CD8-positive, alpha-beta memory T cell (primary cell): ENCODE results near the gene CASP12. TPM values are rescaled to one million over a fixed set of nuclear protein-coding genes. Genes with fewer than 3 reads are reported as not detected.

ENCODE experiments used
- CTCF ChIA-PET: fragments of 350-600 bp; sonication (Branson Sonifier 250); formaldehyde crosslinking; loops from one replicate; lab custom pipeline; 2021; ENCODE audit warnings: antibody characterized with exemption; lab: Charles Lee
- POLR2A ChIA-PET: fragments of 350-600 bp; sonication (Branson Sonifier 250); formaldehyde crosslinking; loops from one replicate; lab custom pipeline; 2021; ENCODE audit warnings: antibody characterized with exemption; lab: Charles Lee
- DNase-seq, 5 donors: peaks; one replicate each; pipeline versions ENCODE4 v3.0.0 to v3.0.0-alpha.2; 2020 to 2022; ENCODE audit warnings: mixed read lengths in 1 of 5
- H3K27ac ChIP-seq: one replicate; pipeline ENCODE4 v1.7.0; 2013; ENCODE audit warnings: low read depth, mild to moderate bottlenecking, low read length, moderate library complexity
- H3K27me3 ChIP-seq: 2 replicates; pipeline ENCODE4 v1.7.0; 2013; ENCODE audit warnings: low read length, mild to moderate bottlenecking; ENCODE audit not compliant: insufficient read depth, poor library complexity, severe bottlenecking
- H3K36me3 ChIP-seq: 2 replicates; pipeline ENCODE4 v1.7.0; 2013; ENCODE audit warnings: mild to moderate bottlenecking, low read length, moderate library complexity; ENCODE audit not compliant: insufficient read depth
- H3K4me1 ChIP-seq: 2 replicates; pipeline ENCODE4 v1.7.0; 2013; ENCODE audit warnings: mild to moderate bottlenecking, low read length, moderate library complexity; ENCODE audit not compliant: insufficient read depth
- H3K4me3 ChIP-seq: 2 replicates; pipeline ENCODE4 v1.7.0; 2013; ENCODE audit warnings: mild to moderate bottlenecking, low read length
- H3K9me3 ChIP-seq: 2 replicates; pipeline ENCODE4 v1.7.0; 2013; ENCODE audit warnings: mild to moderate bottlenecking, low read length
- H3K27ac Mint-ChIP-seq, 8 donors: one replicate each; pipeline ENCODE4 v1.8.0; 2020 to 2021; ENCODE audit warnings: mixed read lengths in 8 of 8, mild to moderate bottlenecking in 6 of 8, inconsistent platforms in 3 of 8, moderate library complexity in 3 of 8
- H3K27me3 Mint-ChIP-seq, 2 donors: one replicate each; pipeline ENCODE4 v1.8.0; 2020 to 2021; ENCODE audit warnings: mixed read lengths in 2 of 2, mild to moderate bottlenecking in 1 of 2, moderate library complexity in 1 of 2
- H3K36me3 Mint-ChIP-seq, 3 donors: one replicate each; pipeline ENCODE4 v1.8.0; 2020 to 2021; ENCODE audit warnings: mixed read lengths in 3 of 3, inconsistent platforms in 1 of 3, mild to moderate bottlenecking in 1 of 3
- H3K4me1 Mint-ChIP-seq, 3 donors: one replicate each; pipeline ENCODE4 v1.8.0; 2020 to 2021; ENCODE audit warnings: mixed read lengths in 3 of 3, inconsistent platforms in 1 of 3, mild to moderate bottlenecking in 1 of 3
- H3K4me3 Mint-ChIP-seq, 7 donors: one replicate each; pipeline ENCODE4 v1.8.0; 2020 to 2021; ENCODE audit warnings: mixed read lengths in 7 of 7, mild to moderate bottlenecking in 6 of 7, moderate library complexity in 4 of 7, inconsistent platforms in 2 of 7
- H3K9me3 Mint-ChIP-seq, 5 donors: one replicate each; pipeline ENCODE4 v1.8.0; 2020 to 2022; ENCODE audit warnings: mixed read lengths in 5 of 5, mild to moderate bottlenecking in 3 of 5, moderate library complexity in 2 of 5, inconsistent platforms in 1 of 5
- polyA plus RNA-seq: library from polyadenylated mRNA; unstranded; fragments of 300-500 nt; fragmentation: Illumina TruSeq; gene quantifications from one replicate; pipeline ENCODE4 v1.2.3, GENCODE V29; 2021
- total RNA-seq, 2 experiments: library from RNA; stranded (reverse); gene quantifications; one replicate each; pipeline ENCODE4 v1.2.3, GENCODE V29; 2021

CASP12 gene
- total and polyA plus RNA-seq, 3 experiments from 2014 or later, result not detected

- no peak overlapping the region for H3K4me3 Mint-ChIP-seq
- no peak overlapping the region for H3K27ac Mint-ChIP-seq
- Histone ChIP-seq H3K4me3 (no peak overlapping the region), H3K4me1 (peaks cover 9% of the 10 kb centered on the region), H3K9me3 (no peaks in the 10 kb centered on the region), H3K27me3 (no peaks in the 10 kb centered on the region), H3K36me3 (no peaks in the 10 kb centered on the region), H3K27ac (no peak overlapping the region)
- no peaks in the 10 kb centered on the region for H3K9me3 Mint-ChIP-seq
- no peaks in the 10 kb centered on the region for H3K27me3 Mint-ChIP-seq
- peaks cover 9 to 14% (median 12%) of the 10 kb centered on the region in 3 donors for H3K4me1 Mint-ChIP-seq
- ChIA-PET CTCF (no interaction called here), POLR2A (no interaction called here)
- no peak for DNase-seq
- H3K36me3 Mint-ChIP-seq, result peaks cover 0 to 4% (median 0%) of the 10 kb centered on the region in 3 donors
These were observed 27.4 kb downstream of the CASP12 start for GRCh38 chr11:104870910-104871309.

- H3K27ac ChIP-seq, result no peak overlapping the region
- no peak overlapping the region for H3K4me3 Mint-ChIP-seq
- POLR2A ChIA-PET, result no interaction called here
- no peaks in the 10 kb centered on the region for H3K9me3 ChIP-seq
- H3K27me3 ChIP-seq, result no peaks in the 10 kb centered on the region
- H3K36me3 Mint-ChIP-seq, result peaks cover 0 to 23% (median 0%) of the 10 kb centered on the region in 3 donors
- CTCF ChIA-PET, result no interaction called here
- no peak overlapping the region for H3K4me3 ChIP-seq
- no peak overlapping the region for H3K27ac Mint-ChIP-seq
- H3K9me3 Mint-ChIP-seq, result peaks cover 0 to 13% (median 12%) of the 10 kb centered on the region in 5 donors
- DNase-seq, result no peak
- no peaks in the 10 kb centered on the region for H3K4me1 ChIP-seq
- H3K36me3 ChIP-seq, result no peaks in the 10 kb centered on the region
- H3K27me3 Mint-ChIP-seq, result no peaks in the 10 kb centered on the region
- peaks cover 0 to 5% (median 0%) of the 10 kb centered on the region in 3 donors for H3K4me1 Mint-ChIP-seq
These were observed 31.4 kb downstream of the CASP12 start for GRCh38 chr11:104866815-104867214.

- CTCF ChIA-PET, result no interaction called here
- no peaks in the 10 kb centered on the region for H3K27me3 Mint-ChIP-seq
- no peaks in the 10 kb centered on the region for H3K27me3 ChIP-seq
- no peaks in the 10 kb centered on the region for H3K9me3 ChIP-seq
- peak overlapping the region; percentile 37 to 95 (median 84) for H3K27ac Mint-ChIP-seq
- no peaks in the 10 kb centered on the region for H3K36me3 ChIP-seq
- peaks cover 15 to 27% (median 17%) of the 10 kb centered on the region in 3 donors for H3K4me1 Mint-ChIP-seq
- no peak overlapping the region for H3K4me3 ChIP-seq
- peaks cover 0 to 5% (median 3%) of the 10 kb centered on the region in 3 donors for H3K36me3 Mint-ChIP-seq
- no peak overlapping the region for H3K27ac ChIP-seq
- peak in 1 of 5 donors; percentile 13 for DNase-seq
- POLR2A ChIA-PET, result no interaction called here
- H3K4me1 ChIP-seq, result no peaks in the 10 kb centered on the region
- H3K9me3 Mint-ChIP-seq, result peaks cover 0 to under 1% (median 0%) of the 10 kb centered on the region in 5 donors
- peak overlapping the region; percentile 5 to 33 (median 18) for H3K4me3 Mint-ChIP-seq
These were observed 39.1 kb downstream of the CASP12 start for GRCh38 chr11:104858882-104859775.

GRCh38 chr11:104856607-104857006 is 41.7 kb downstream of the CASP12 start:
- Mint-ChIP-seq H3K27me3 (no peaks in the 10 kb centered on the region), H3K27ac (no peak overlapping the region), H3K4me1 (peaks cover 15 to 27% (median 17%) of the 10 kb centered on the region in 3 donors), H3K36me3 (peaks cover 0 to 3% (median 0%) of the 10 kb centered on the region in 3 donors), H3K4me3 (no peak overlapping the region), H3K9me3 (no peaks in the 10 kb centered on the region)
- POLR2A ChIA-PET, result no interaction called here
- Histone ChIP-seq H3K4me1 (no peaks in the 10 kb centered on the region), H3K27ac (no peak overlapping the region), H3K9me3 (no peaks in the 10 kb centered on the region), H3K27me3 (no peaks in the 10 kb centered on the region), H3K36me3 (no peaks in the 10 kb centered on the region), H3K4me3 (no peak overlapping the region)
- CTCF ChIA-PET, result no interaction called here
- DNase-seq, result no peak

GRCh38 chr11:104855965-104856364 is 42.3 kb downstream of the CASP12 start:
- ChIA-PET CTCF (no interaction called here), POLR2A (no interaction called here)
- Histone ChIP-seq H3K9me3 (no peaks in the 10 kb centered on the region), H3K27ac (no peak overlapping the region), H3K36me3 (no peaks in the 10 kb centered on the region), H3K4me1 (no peaks in the 10 kb centered on the region), H3K27me3 (no peaks in the 10 kb centered on the region), H3K4me3 (no peak overlapping the region)
- peaks cover 15 to 27% (median 17%) of the 10 kb centered on the region in 3 donors for H3K4me1 Mint-ChIP-seq
- H3K4me3 Mint-ChIP-seq, result no peak overlapping the region
- no peak overlapping the region for H3K27ac Mint-ChIP-seq
- peaks cover 0 to 3% (median 0%) of the 10 kb centered on the region in 3 donors for H3K36me3 Mint-ChIP-seq
- H3K27me3 Mint-ChIP-seq, result no peaks in the 10 kb centered on the region
- H3K9me3 Mint-ChIP-seq, result no peaks in the 10 kb centered on the region
- no peak for DNase-seq

GRCh38 chr11:104853276-104853675 is 45.0 kb downstream of the CASP12 start:
- H3K27ac Mint-ChIP-seq, result no peak overlapping the region
- peaks cover 0 to 2% (median 0%) of the 10 kb centered on the region in 3 donors for H3K36me3 Mint-ChIP-seq
- H3K27me3 ChIP-seq, result no peaks in the 10 kb centered on the region
- H3K36me3 ChIP-seq, result no peaks in the 10 kb centered on the region
- CTCF ChIA-PET, result no interaction called here
- POLR2A ChIA-PET, result no interaction called here
- no peak overlapping the region for H3K4me3 Mint-ChIP-seq
- DNase-seq, result no peak
- no peaks in the 10 kb centered on the region for H3K9me3 ChIP-seq
- H3K4me1 Mint-ChIP-seq, result peaks cover 3 to 10% (median 4%) of the 10 kb centered on the region in 3 donors
- H3K4me1 ChIP-seq, result no peaks in the 10 kb centered on the region
- no peak overlapping the region for H3K4me3 ChIP-seq
- no peak overlapping the region for H3K27ac ChIP-seq
- H3K9me3 Mint-ChIP-seq, result no peaks in the 10 kb centered on the region
- H3K27me3 Mint-ChIP-seq, result no peaks in the 10 kb centered on the region

GRCh38 chr11:104852811-104853210 is 45.4 kb downstream of the CASP12 start:
- Mint-ChIP-seq H3K36me3 (no peaks in the 10 kb centered on the region), H3K27ac (no peak overlapping the region), H3K27me3 (no peaks in the 10 kb centered on the region), H3K4me1 (peaks cover 0 to 5% (median 0%) of the 10 kb centered on the region in 3 donors), H3K4me3 (no peak overlapping the region), H3K9me3 (no peaks in the 10 kb centered on the region)
- no peak for DNase-seq
- CTCF ChIA-PET, result no interaction called here
- Histone ChIP-seq H3K36me3 (no peaks in the 10 kb centered on the region), H3K27me3 (no peaks in the 10 kb centered on the region), H3K9me3 (no peaks in the 10 kb centered on the region), H3K27ac (no peak overlapping the region), H3K4me1 (no peaks in the 10 kb centered on the region), H3K4me3 (no peak overlapping the region)
- POLR2A ChIA-PET, result no interaction called here

- Mint-ChIP-seq H3K9me3 (peaks cover 0 to under 1% (median 0%) of the 10 kb centered on the region in 5 donors), H3K27ac (no peak overlapping the region), H3K36me3 (no peaks in the 10 kb centered on the region), H3K4me3 (no peak overlapping the region), H3K27me3 (no peaks in the 10 kb centered on the region), H3K4me1 (peaks cover 0 to 2% (median 0%) of the 10 kb centered on the region in 3 donors)
- H3K4me3 ChIP-seq, result no peak overlapping the region
- H3K27ac ChIP-seq, result no peak overlapping the region
- ChIA-PET POLR2A (no interaction called here), CTCF (no interaction called here)
- no peaks in the 10 kb centered on the region for H3K36me3 ChIP-seq
- no peaks in the 10 kb centered on the region for H3K9me3 ChIP-seq
- no peaks in the 10 kb centered on the region for H3K4me1 ChIP-seq
- no peak for DNase-seq
- H3K27me3 ChIP-seq, result no peaks in the 10 kb centered on the region
These were observed 52.0 kb downstream of the CASP12 start for GRCh38 chr11:104846216-104846615.
